Renal pelvis (tissue), 4 donors: ENCODE measurements around the gene CTTN. TPM values are rescaled to one million over a fixed set of nuclear protein-coding genes. Genes with fewer than 3 reads are reported as not detected.

Experiments used
- DNase-seq: peaks from one replicate; pipeline ENCODE4 v3.0.0-alpha.2; 2013
- polyA plus RNA-seq, 3 donors: library from polyadenylated mRNA; unstranded; fragments of 120-200 nt; gene quantifications; one replicate each; pipeline ENCODE4 v1.2.1, GENCODE V29; 2013; ENCODE audit not compliant: insufficient read length in 3 of 3

CTTN gene
- polyA plus RNA-seq, 3 donors = 166 to 234 (median 223) TPM

GRCh38 chr11:70473873-70474690 lies 75.8 kb downstream of the CTTN start:
- no peak for DNase-seq

GRCh38 chr11:70474710-70475109 lies 76.4 kb downstream of the CTTN start:
- DNase-seq = no peak

GRCh38 chr11:70476669-70477068 lies 78.3 kb downstream of the CTTN start:
- DNase-seq = no peak

- DNase-seq = no peak
Observed at GRCh38 chr11:70477176-70477575, 78.8 kb downstream of the CTTN start.

- no peak for DNase-seq
Observed at GRCh38 chr11:70477609-70478008, 79.3 kb downstream of the CTTN start.

- DNase-seq = no peak
Observed at GRCh38 chr11:70478166-70478890, 80.0 kb downstream of the CTTN start.

GRCh38 chr11:70480711-70481110 lies 82.4 kb downstream of the CTTN start:
- no peak for DNase-seq

- DNase-seq = no peak
Observed at GRCh38 chr11:70481625-70482528, 83.5 kb downstream of the CTTN start.

GRCh38 chr11:70482529-70482917 lies 84.2 kb downstream of the CTTN start:
- no peak for DNase-seq

GRCh38 chr11:70483077-70483861 lies 84.9 kb downstream of the CTTN start:
- no peak for DNase-seq

- no peak for DNase-seq
Observed at GRCh38 chr11:70483917-70484316, 85.6 kb downstream of the CTTN start.

- no peak for DNase-seq
Observed at GRCh38 chr11:70485326-70486025, 87.1 kb downstream of the CTTN start.

GRCh38 chr11:70486026-70486415 lies 87.7 kb downstream of the CTTN start:
- DNase-seq = no peak

Other genes with a start within 250 kb of the CTTN start
- gene FADD, start 195.2 kb upstream of the CTTN start, polyA plus RNA-seq = 10 to 100 TPM; 18.7 to 23.3 (median 19.5) TPM
- 10 to 100 TPM; 46.3 to 60.2 (median 55.9) TPM for gene PPFIA1, start 127.8 kb upstream of the CTTN start, polyA plus RNA-seq